OCI-LY1 (cell line): ENCODE data around the gene CDH13.

Source experiments
- H2AFZ ChIP-seq: fragments of 200-600 bp; sonication (generic), shearing (Covaris generic); 2 replicates; pipeline ENCODE4 v1.6.0; 2014; ENCODE audit warnings: antibody characterized with exemption, mild to moderate bottlenecking, low read length
- H3F3A ChIP-seq: fragments of 200-600 bp; sonication (generic), shearing (Covaris generic); 2 replicates; pipeline ENCODE4 v1.6.0; 2014; ENCODE audit warnings: mild to moderate bottlenecking, antibody characterized with exemption, low read length, moderate library complexity; ENCODE audit not compliant: insufficient read depth
- H3K27ac ChIP-seq: fragments of 200-600 bp; sonication (generic); 2 replicates; pipeline ENCODE4 v1.5.1; 2014; ENCODE audit warnings: low read length, mixed run types, mild to moderate bottlenecking, low read depth; ENCODE audit not compliant: poor library complexity, severe bottlenecking
- H3K27me3 ChIP-seq: fragments of 200-600 bp; sonication (generic); 2 replicates; pipeline ENCODE4 v1.6.0; 2014; ENCODE audit warnings: antibody characterized with exemption, mild to moderate bottlenecking, low read length, moderate library complexity; ENCODE audit not compliant: insufficient read depth
- H3K36me3 ChIP-seq: fragments of 200-600 bp; sonication (generic); 2 replicates; pipeline ENCODE4 v1.6.1; 2014; ENCODE audit warnings: mild to moderate bottlenecking, antibody characterized with exemption, low read length, moderate library complexity, mixed read lengths; ENCODE audit not compliant: insufficient read depth
- H3K4me1 ChIP-seq: fragments of 200-600 bp; sonication (generic); 2 replicates; pipeline ENCODE4 v1.5.1; 2014; ENCODE audit warnings: mild to moderate bottlenecking, low read length, moderate library complexity; ENCODE audit not compliant: insufficient read depth, severe bottlenecking
- H3K4me2 ChIP-seq: fragments of 200-600 bp; sonication (generic), shearing (Covaris generic); 2 replicates; pipeline ENCODE4 v1.6.1; 2014; ENCODE audit warnings: low read length
- H3K4me3 ChIP-seq: fragments of 200-600 bp; sonication (generic); 2 replicates; pipeline ENCODE4 v1.5.1; 2014; ENCODE audit warnings: low read length, low read depth, mild to moderate bottlenecking, mixed read lengths; ENCODE audit not compliant: poor library complexity, severe bottlenecking
- H3K79me2 ChIP-seq: fragments of 200-600 bp; shearing (Covaris generic); 2 replicates; pipeline ENCODE4 v1.6.1; 2016; ENCODE audit warnings: mixed run types, low read length, mixed read lengths; ENCODE audit not compliant: insufficient read depth
- H3K9ac ChIP-seq: fragments of 200-600 bp; sonication (generic), shearing (Covaris generic); 2 replicates; pipeline ENCODE4 v1.6.1; 2014; ENCODE audit warnings: mild to moderate bottlenecking, low read length, mixed read lengths
- H3K9me2 ChIP-seq: fragments of 200-600 bp; sonication (generic), shearing (Covaris generic); 2 replicates; pipeline ENCODE4 v1.6.1; 2014; ENCODE audit warnings: low read depth, mild to moderate bottlenecking, low read length, mixed read lengths
- H3K9me3 ChIP-seq: fragments of 200-600 bp; shearing (Covaris generic); 2 replicates; pipeline ENCODE4 v1.6.1; 2014; ENCODE audit warnings: low read length, mixed read lengths
- H4K20me1 ChIP-seq: fragments of 200-600 bp; sonication (generic), shearing (Covaris generic); 2 replicates; pipeline ENCODE4 v1.6.0; 2016; ENCODE audit warnings: mild to moderate bottlenecking, low read length; ENCODE audit not compliant: insufficient read depth
- EZH2 ChIP-seq: fragments of 200-600 bp; sonication (generic), shearing (Covaris generic); IDR thresholded peaks from 2 replicates; pipeline ENCODE4 v1.8.0; 2017; ENCODE audit warnings: borderline replicate concordance, mixed run types, mild to moderate bottlenecking, antibody characterized with exemption, low read length, moderate library complexity, mixed read lengths
- TF ChIP-seq, protein P1 (sequence below): fragments of 200-600 bp; sonication (generic), shearing (Covaris generic); IDR thresholded peaks from 2 replicates; pipeline ENCODE4 v1.5.1; 2017; ENCODE audit warnings: mild to moderate bottlenecking, antibody characterized with exemption, low read length, moderate library complexity, mixed read lengths

The CDH13 gene

DNA sequence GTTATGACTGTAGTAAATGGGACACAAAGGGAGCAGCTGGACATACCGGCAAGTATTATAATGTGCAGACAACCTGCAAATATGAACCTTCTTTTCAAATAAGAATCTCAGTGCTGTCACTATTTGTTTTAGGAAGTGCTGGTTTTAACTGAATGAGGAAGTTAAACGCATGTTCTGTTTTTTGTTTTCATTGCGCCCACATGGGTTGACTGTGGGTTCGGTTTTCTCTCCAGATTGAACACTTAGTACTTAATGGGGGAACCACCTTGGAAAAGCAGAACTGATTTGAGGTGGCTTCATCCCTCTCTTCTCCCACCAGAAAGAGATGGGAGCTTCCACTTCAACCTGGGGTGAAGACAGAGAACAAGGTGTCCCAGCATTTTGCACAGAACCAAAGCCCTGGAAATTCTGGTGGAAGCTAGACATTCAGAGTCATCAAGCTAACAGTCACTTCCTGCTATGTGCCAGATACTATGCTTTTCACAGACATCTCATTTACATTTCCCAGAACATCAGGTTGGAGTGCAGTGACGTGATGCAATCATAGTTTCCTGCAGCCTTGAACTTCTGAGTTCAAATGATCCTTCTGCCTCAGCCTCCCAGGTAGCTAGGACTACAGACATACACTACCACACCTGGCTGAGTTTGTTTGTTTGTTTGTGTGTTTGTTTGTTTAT lies 149.8 kb downstream of the CDH13 start:
- Histone ChIP-seq H3K4me1 (no peaks in the 10 kb centered on the region), H3F3A (no peaks in the 10 kb centered on the region), H2AFZ (no peak overlapping the region), H4K20me1 (no peaks in the 10 kb centered on the region), H3K4me2 (no peak overlapping the region), H3K27me3 (no peaks in the 10 kb centered on the region), H3K9me3 (no peaks in the 10 kb centered on the region), H3K9ac (no peak overlapping the region), H3K79me2 (no peaks in the 10 kb centered on the region), H3K27ac (no peak overlapping the region), H3K36me3 (no peaks in the 10 kb centered on the region), H3K9me2 (no peaks in the 10 kb centered on the region), H3K4me3 (no peak overlapping the region)
- TF ChIP-seq, protein P1, sequence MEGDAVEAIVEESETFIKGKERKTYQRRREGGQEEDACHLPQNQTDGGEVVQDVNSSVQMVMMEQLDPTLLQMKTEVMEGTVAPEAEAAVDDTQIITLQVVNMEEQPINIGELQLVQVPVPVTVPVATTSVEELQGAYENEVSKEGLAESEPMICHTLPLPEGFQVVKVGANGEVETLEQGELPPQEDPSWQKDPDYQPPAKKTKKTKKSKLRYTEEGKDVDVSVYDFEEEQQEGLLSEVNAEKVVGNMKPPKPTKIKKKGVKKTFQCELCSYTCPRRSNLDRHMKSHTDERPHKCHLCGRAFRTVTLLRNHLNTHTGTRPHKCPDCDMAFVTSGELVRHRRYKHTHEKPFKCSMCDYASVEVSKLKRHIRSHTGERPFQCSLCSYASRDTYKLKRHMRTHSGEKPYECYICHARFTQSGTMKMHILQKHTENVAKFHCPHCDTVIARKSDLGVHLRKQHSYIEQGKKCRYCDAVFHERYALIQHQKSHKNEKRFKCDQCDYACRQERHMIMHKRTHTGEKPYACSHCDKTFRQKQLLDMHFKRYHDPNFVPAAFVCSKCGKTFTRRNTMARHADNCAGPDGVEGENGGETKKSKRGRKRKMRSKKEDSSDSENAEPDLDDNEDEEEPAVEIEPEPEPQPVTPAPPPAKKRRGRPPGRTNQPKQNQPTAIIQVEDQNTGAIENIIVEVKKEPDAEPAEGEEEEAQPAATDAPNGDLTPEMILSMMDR, result no peak
- no peak for TF ChIP-seq EZH2

DNA sequence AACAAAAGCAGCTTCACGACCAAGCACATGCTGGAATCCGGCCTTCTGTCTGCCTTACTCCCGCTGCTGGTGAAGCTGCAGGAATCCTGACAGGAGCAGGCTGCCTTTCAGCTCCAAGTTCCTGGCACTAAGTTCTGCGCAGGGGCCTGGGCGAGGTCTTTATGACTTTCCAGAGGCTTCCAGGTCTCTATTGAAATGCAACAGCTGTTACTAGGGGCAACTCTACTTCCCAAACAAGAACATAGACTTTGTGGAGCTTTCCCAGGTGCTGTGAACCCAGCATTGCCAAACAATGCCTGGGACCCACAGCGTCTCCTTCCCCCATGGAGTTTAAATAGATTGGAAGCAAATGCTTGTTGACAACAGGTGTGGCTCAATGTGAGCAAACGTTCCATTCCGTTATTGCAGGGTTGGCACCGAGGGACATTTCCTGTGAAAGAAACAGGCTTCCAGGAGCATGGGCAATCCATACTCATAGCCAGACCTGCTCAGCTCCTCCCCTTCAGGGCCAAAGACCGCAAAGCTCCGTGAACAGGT lies 156.0 kb downstream of the CDH13 start:
- Histone ChIP-seq H3K4me2 (no peak overlapping the region), H3K4me1 (no peaks in the 10 kb centered on the region), H3K36me3 (no peaks in the 10 kb centered on the region), H3K9me2 (no peaks in the 10 kb centered on the region), H3K4me3 (no peak overlapping the region), H3K9me3 (no peaks in the 10 kb centered on the region), H3K27ac (no peak overlapping the region), H2AFZ (no peak overlapping the region), H3K27me3 (no peaks in the 10 kb centered on the region), H4K20me1 (no peaks in the 10 kb centered on the region), H3F3A (no peaks in the 10 kb centered on the region), H3K79me2 (no peaks in the 10 kb centered on the region), H3K9ac (no peak overlapping the region)
- TF ChIP-seq, protein P1, result no peak
- TF ChIP-seq EZH2, result no peak

DNA sequence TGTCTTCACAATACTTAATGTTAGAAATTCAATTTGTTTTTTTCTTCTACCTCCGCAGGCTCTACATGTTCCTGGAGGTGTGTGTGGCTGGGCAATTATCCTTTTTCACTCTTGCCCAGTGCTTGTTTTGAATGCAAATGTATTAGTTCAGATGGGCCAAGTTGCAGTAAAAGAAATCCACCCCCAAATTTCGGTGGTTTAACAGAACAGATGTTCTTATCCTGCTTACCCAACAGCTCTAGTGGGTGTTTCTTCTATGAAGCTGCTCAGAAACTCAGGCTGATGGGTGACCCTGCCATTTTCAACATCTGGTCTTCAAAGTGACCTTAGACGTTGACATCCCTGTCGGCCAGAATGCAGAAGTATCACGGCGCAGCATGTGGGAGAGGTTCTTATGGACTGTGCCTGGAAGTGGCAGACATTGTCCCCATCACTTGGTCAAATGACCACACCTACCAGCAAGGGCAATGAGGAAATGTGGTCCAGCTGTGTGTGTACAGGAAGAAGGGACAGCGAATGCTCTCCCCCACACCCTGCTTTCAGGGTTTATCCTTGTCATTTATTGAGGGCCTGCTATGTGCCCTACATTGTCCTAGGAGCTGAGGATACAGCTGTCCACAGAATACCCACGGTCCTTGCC lies 157.3 kb downstream of the CDH13 start:
- H3K79me2 ChIP-seq, result no peaks in the 10 kb centered on the region
- H3K27ac ChIP-seq, result no peak overlapping the region
- H3F3A ChIP-seq, result no peaks in the 10 kb centered on the region
- H3K9me2 ChIP-seq, result no peaks in the 10 kb centered on the region
- H3K36me3 ChIP-seq, result no peaks in the 10 kb centered on the region
- no peak overlapping the region for H3K9ac ChIP-seq
- no peaks in the 10 kb centered on the region for H3K27me3 ChIP-seq
- no peaks in the 10 kb centered on the region for H3K4me1 ChIP-seq
- no peaks in the 10 kb centered on the region for H4K20me1 ChIP-seq
- no peaks in the 10 kb centered on the region for H3K9me3 ChIP-seq
- no peak for TF ChIP-seq EZH2
- TF ChIP-seq, protein P1, result no peak
- H3K4me2 ChIP-seq, result no peak overlapping the region
- H2AFZ ChIP-seq, result no peak overlapping the region
- no peak overlapping the region for H3K4me3 ChIP-seq
